MG63 (cell line): ENCODE results near the gene RPRML. TPM values are rescaled to one million over a fixed set of nuclear protein-coding genes. Genes with fewer than 3 reads are reported as not detected.

Source experiments
- DNase-seq: peaks from one replicate; pipeline ENCODE4 v3.0.0-alpha.2; 2020
- H3K27me3 ChIP-seq: fragments of 250-450 bp; sonication (Bioruptor Pico); 2 replicates; pipeline ENCODE4 v1.5.1; 2020; ENCODE audit warnings: mild to moderate bottlenecking, moderate library complexity
- H3K36me3 ChIP-seq: fragments of 250-450 bp; sonication (Bioruptor Pico); 2 replicates; pipeline ENCODE4 v1.5.1; 2020; ENCODE audit warnings: mild to moderate bottlenecking, moderate library complexity
- H3K4me3 ChIP-seq: fragments of 250-450 bp; sonication (Bioruptor Pico); 2 replicates; pipeline ENCODE4 v1.5.1; 2020; ENCODE audit warnings: mild to moderate bottlenecking, moderate library complexity
- H3K9me3 ChIP-seq: fragments of 250-450 bp; sonication (Bioruptor Pico); 2 replicates; pipeline ENCODE4 v1.5.1; 2020; ENCODE audit warnings: mild to moderate bottlenecking, moderate library complexity
- total RNA-seq: library from RNA; depleted of rRNA; stranded (reverse); fragments of >200 nt; shearing (Covaris generic); gene quantifications from 2 replicates; pipeline ENCODE4 v1.2.3, GENCODE V29; 2014; ENCODE audit warnings: low replicate concordance; rRNA removed

Gene RPRML
- total RNA-seq, 1 experiment from 2014 or later, result 2.2 TPM

DNA sequence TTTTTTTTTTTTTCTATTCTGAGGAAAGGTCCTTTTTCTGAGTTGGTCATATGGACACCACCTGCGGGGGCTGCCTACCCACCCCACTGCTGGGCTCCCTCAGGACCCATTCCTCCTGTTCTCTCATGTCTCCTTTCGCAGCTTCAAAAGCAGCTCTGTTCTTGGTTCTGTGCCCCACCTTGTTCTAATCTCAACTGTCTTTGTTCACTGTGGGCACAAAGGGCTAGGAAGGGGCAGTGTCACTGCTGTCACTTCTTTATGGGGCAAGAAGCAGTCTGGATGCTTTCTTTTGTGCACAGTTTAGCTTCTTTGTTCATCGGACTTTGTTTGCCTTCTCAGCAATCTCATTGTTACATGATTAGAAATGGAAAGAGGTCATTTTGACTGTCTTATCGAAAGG, 49.0 kb downstream of the RPRML start:
- no peak for DNase-seq
- no peak overlapping the region for H3K4me3 ChIP-seq
- no peaks in the 10 kb centered on the region for H3K9me3 ChIP-seq
- peaks cover 73% of the 10 kb centered on the region for H3K36me3 ChIP-seq
- H3K27me3 ChIP-seq, result no peaks in the 10 kb centered on the region

DNA sequence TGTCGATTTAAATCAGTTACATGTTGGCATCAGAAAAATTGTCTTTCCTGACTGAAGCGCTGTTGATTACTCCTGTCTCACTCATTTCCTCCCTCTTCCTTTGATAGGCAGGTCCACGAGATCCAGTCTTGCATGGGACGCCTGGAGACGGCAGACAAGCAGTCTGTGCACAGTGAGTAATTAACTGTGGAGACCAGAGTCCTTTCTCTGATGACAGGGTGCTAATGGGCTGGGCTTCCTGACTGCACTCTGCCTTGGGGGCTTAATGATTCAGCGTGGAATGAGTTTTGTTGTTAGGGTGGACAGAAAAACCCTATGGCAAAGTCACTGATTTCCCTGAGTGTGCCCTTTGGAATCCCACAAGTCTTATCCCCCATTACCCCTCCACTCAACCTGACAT, 49.6 kb downstream of the RPRML start:
- H3K4me3 ChIP-seq, result no peak overlapping the region
- H3K36me3 ChIP-seq, result peaks cover 73% of the 10 kb centered on the region
- H3K27me3 ChIP-seq, result no peaks in the 10 kb centered on the region
- no peak for DNase-seq
- no peaks in the 10 kb centered on the region for H3K9me3 ChIP-seq

DNA sequence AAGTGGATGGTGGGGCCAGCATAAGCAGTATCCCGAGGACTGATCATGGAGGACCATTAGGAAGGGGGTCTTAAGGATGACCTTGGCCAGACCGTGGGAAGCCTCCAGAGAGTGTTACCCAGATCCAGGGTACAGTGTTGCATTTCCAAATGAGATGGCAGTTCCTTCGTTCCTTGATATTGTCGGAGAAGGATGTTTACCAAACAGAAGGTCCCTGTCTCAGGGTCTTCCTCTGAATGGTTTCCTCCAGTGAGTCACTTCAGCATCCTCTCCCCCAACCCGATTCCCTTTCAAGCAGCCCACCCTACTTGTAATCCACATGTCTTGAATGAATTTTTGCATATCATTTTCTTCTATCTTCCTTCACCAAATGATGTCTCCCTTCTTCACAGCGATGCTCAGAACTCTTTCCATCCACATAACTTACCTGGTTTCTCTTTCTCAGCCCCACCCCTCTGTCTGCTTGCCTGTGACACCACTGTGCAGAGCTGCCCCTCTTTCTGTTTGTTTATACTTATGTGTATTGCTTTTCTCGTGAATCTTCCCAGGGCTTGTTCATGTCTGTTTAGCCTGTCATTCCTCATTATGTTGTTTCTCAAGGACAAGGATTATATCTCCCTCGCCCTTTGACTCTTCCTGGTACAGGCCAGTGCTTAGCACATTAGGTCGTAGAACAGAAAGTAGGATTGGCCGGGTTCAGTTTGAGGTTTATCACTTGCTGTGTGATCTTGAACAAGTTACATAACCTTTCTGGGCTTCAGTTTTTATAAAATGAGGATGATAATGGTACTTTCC, 50.4 kb downstream of the RPRML start:
- Histone ChIP-seq H3K27me3 (no peaks in the 10 kb centered on the region), H3K36me3 (peaks cover 66% of the 10 kb centered on the region), H3K4me3 (no peak overlapping the region), H3K9me3 (no peaks in the 10 kb centered on the region)
- no peak for DNase-seq

Other genes with a start within 250 kb of the RPRML start
- gene WNT3, start 160.6 kb downstream of the RPRML start, total RNA-seq, result 5.6 and 8.5 TPM in 2 replicates
- gene WNT9B, start 127.7 kb downstream of the RPRML start, total RNA-seq, result not detected in 2 replicates
- gene GOSR2, start 56.1 kb downstream of the RPRML start, total RNA-seq, result 27.1 and 32.2 TPM in 2 replicates
- gene CDC27, start 210.0 kb upstream of the RPRML start, total RNA-seq, result 117 and 128 TPM in 2 replicates
- gene MYL4, start 230.1 kb upstream of the RPRML start, total RNA-seq, result not detected in 2 replicates